Astrocyte of the cerebellum (primary cell): ENCODE measurements around the gene HSPBP1.

Experiments
- DNase-seq: peaks from one replicate; pipeline ENCODE4 v3.0.0-alpha.2; 2011; ENCODE audit warnings: low read depth
- H3K4me3 ChIP-seq: 2 replicates; pipeline ENCODE4 v1.5.1; 2011; ENCODE audit warnings: mild to moderate bottlenecking, low read depth, low read length, moderate library complexity
- in situ Hi-C: cut with HindIII; loops from 2 replicates; pipeline ENCODE4 v1.10.0; 2017; ENCODE audit warnings: low sequenced_read_pairs
- TF ChIP-seq, protein P1 (sequence below): IDR thresholded peaks from 2 replicates; pipeline ENCODE4 v1.5.1; 2012; ENCODE audit warnings: low read length, low read depth, moderate library complexity, mild to moderate bottlenecking; ENCODE audit errors: missing control alignments

The HSPBP1 gene

DNA sequence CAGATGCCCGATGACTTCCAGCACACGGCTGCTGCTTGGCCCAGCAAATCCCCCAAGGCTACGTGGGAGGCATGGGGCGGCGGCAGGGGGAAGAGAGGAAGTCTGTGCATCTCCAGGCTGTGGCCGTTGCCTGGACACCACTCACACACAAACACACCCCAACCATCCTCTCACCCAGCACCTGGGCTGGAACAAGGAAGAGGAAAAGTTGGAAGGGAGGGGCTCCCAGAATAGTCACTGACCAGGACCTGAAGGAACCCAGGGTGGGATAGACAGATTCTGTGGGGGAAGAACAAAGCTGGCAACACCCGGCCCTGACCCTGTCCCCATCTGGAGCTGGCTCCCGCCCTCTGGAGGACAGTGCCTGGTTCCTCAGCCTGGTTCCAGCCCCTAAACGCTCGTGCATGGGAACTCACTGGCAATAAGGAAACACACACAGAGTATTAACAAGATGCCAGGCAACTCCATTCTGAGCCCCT is 32.2 kb downstream of the HSPBP1 start:
- no peak for DNase-seq
- TF ChIP-seq, protein P1, sequence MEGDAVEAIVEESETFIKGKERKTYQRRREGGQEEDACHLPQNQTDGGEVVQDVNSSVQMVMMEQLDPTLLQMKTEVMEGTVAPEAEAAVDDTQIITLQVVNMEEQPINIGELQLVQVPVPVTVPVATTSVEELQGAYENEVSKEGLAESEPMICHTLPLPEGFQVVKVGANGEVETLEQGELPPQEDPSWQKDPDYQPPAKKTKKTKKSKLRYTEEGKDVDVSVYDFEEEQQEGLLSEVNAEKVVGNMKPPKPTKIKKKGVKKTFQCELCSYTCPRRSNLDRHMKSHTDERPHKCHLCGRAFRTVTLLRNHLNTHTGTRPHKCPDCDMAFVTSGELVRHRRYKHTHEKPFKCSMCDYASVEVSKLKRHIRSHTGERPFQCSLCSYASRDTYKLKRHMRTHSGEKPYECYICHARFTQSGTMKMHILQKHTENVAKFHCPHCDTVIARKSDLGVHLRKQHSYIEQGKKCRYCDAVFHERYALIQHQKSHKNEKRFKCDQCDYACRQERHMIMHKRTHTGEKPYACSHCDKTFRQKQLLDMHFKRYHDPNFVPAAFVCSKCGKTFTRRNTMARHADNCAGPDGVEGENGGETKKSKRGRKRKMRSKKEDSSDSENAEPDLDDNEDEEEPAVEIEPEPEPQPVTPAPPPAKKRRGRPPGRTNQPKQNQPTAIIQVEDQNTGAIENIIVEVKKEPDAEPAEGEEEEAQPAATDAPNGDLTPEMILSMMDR = no peak
- in situ Hi-C loops = no loop called here

DNA sequence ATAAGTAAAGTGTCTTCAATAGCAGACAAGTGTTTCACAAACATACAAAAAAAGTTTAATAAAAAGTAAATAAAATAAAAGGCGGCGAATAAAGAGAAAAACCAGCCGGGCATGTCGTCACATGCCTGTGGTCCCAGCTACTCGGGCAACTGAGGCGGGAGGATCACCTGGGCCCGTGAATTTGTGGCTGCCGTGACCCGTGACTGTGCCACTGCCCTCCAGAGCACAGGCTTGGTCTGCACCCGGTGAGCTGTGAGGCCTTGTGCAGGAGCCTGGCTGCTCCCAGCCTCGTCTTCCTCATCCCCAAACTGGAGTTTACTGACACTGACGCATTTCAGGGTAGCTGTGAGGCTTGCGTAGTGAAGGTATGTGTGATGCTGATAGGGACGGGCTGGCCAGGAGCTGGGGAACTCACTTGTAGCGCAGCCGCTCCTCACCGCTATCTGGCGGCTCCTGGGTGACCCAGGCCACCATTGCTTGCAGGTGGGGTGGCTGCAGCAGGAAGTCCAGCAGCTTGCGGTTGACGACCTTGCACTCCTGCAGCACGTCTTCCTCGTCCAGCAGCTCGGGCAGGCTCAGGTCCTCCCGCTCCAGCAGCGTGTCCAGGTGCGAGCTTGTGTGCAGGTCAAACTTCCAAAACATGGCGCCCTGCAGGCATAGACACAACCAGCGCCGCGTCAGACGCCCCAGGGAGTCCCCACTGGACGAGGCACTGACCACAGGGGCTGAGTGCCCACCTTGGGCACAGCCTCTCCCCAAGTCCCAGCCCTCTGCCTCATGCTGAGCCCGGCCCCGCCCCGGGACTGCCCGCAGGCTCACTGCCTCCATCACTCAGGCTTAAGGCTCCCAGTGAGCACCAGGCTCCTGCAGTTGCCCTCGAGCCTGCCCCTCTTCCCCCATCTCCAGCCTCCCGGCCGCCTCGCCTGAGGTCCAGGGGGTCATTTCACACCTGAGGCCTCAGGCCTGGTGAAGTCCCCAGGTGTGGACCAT is 33.2 kb downstream of the HSPBP1 start:
- no peak overlapping the region for H3K4me3 ChIP-seq
- DNase-seq = no peak
- in situ Hi-C loops = no loop called here
- TF ChIP-seq, protein P1 = no peak

More for the DNA sequence above, 32.2 kb downstream of the HSPBP1 start:
- H3K4me3 ChIP-seq = no peak overlapping the region

DNA sequence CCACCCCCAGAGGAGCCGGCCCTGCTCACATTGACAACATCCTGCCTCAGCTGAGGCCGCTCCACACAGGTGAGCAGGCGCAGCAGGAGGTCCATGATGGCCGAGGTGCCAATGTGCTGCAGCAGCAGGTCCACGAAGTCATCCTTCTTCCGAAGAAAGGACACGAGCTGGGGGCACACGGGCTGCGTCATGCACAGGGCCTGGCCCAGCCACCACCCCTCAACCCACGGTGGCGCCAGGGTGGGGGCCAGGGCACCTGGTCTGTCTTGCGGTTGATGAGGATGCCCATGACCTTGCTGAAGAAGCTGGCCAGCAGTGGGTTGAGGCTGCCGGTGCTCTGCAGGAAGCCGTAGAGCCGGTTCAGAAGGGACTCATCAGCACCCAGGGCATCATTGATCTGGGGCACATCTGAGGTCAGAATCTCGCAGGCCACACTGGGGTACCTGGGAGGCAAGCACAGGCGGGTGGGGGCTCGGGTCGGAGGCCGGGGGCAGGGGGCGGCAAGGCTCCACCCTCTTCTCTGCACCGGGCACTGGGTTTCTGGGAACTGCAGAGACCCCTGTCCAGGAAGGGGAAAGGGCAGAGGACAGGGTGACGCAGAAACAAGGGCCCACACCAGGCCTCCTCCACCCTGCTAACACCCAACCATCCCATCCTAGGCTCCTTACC is 34.5 kb downstream of the HSPBP1 start:
- H3K4me3 ChIP-seq = no peak overlapping the region
- no peak for DNase-seq
- in situ Hi-C loops = no loop called here
- TF ChIP-seq, protein P1 = no peak

- H3K4me3 ChIP-seq = no peak overlapping the region
- DNase-seq = no peak
- TF ChIP-seq, protein P1 = no peak
- in situ Hi-C loops = no loop called here
Measured at GRCh38 chr19:55244004-55244680, 35.8 kb downstream of the HSPBP1 start.

DNA sequence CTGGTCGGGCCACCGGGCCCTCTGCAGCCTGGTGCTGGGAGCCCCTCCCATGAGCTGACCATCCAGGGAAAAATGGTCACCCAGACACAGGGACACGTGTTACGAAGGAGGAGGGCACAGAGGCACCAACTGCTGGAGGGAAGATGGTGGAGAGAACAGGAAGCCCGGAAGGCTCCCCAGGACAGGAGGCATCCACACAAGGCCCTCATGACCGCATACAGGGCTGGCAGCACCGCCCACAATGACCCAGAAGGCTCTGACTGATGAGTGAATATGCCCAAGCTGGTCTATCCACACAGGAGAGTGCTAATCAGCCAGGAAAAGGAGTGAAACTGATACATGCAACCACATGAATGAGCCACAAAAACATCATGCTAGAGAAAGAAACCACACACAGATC is 37.4 kb downstream of the HSPBP1 start:
- in situ Hi-C loops = no loop called here
- no peak overlapping the region for H3K4me3 ChIP-seq
- no peak for DNase-seq
- TF ChIP-seq, protein P1 = no peak

- DNase-seq = no peak
- TF ChIP-seq, protein P1 = no peak
- H3K4me3 ChIP-seq = no peak overlapping the region
- in situ Hi-C loops = no loop called here
Measured at GRCh38 chr19:55241935-55242464, 37.9 kb downstream of the HSPBP1 start.
